GM12874 (cell line): Measurements from ENCODE around the gene MIER1.

Experiments
- CTCF ChIP-seq: IDR thresholded peaks from 2 replicates; pipeline ENCODE4 v1.5.1; 2011; ENCODE audit warnings: low read depth, mild to moderate bottlenecking, control low read depth, low read length, moderate library complexity; ENCODE audit not compliant: insufficient read depth

Gene MIER1

GRCh38 chr1:66940981-66941380 is 16.2 kb downstream of the MIER1 start:
- TF ChIP-seq CTCF: no peak

GRCh38 chr1:66943361-66943969 is 18.7 kb downstream of the MIER1 start:
- no peak for TF ChIP-seq CTCF

DNA sequence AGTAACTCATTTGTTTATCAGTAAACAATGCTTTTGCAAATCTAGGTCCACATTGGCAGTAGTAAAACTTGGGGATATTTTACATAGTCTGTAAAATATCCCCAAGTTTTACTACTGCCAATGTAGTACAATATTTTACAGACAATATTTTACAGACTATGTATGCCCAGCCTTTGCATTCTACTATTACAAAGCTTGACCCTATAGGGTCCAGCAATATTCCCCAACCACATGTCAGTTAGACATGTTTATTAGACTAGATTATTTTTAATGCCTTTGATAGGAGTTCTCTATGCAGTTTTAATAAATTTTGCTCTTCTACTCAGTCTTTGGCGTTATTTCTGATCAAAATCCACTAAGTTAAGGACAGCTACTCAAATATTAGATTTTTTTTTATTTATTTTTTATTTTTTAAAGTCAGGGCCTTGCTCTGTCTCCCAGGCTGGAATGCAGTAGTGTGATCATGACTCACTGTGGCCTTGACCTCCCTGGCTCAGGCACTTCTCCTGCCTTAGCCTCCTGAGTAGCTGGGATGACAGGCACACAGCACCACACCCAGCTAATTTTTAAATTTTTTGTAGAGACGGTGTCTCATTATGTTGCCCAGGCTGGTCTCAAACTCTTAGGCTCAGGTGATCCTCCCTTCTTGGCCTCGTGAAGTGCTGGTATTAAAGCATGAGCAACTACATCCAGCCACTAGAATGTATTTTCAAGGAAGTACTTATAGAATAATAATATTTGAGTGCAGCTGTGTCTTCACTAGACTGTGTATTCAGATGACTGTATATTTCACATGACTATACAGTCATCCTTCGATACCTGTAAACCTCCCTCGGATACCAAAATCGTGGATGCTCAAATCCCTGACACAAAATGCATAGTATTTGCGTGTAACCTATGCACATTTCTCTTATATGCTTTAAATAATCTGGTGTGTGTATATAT is 19.8 kb downstream of the MIER1 start:
- no peak for TF ChIP-seq CTCF

DNA sequence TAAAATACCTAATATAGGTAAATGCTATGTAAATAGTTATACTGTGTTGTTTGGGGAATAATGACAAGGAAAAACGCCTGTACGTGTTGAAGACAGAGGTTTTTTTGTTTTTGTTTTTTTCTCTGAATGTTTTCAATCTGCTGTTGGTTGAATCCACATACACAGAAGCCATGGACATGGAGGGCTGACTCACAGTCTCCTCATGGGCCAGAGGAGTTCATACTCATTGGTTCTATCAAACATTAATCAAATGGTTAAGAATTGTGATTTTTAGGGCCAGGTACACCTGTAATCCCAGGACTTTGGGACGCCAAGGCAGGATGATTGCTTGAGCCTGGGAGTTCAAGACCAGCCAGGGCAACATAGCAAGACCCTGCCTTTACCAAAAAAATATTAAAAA is 20.5 kb downstream of the MIER1 start:
- no peak for TF ChIP-seq CTCF

DNA sequence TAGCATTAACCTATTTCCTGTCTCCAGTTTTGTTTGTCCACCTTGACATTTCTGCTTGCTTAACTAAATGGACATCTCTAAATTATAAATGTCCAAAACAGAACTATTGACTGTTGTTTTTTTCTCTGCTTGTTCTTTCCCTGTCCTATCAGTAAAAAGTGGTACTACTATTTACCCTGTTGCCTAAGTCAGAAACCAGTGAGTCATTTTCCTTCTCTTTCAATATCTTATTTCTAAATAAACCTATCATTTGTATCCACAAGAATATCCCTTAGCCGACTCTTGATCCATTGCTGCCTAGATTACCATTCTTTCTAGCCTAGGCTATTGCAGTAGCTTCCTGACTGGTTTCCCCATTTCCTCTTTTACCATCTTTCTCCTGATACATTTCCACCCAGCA is 22.5 kb downstream of the MIER1 start:
- TF ChIP-seq CTCF: no peak

GRCh38 chr1:66951513-66951912 is 26.7 kb downstream of the MIER1 start:
- no peak for TF ChIP-seq CTCF

- no peak for TF ChIP-seq CTCF
Measured at GRCh38 chr1:66954208-66954607, 29.4 kb downstream of the MIER1 start.
